ENCODE measurements around the gene KRI1. TPM values are rescaled to one million over a fixed set of nuclear protein-coding genes. Genes with fewer than 3 reads are reported as not detected.
"Not testable (repeated sequence)": the region's sequence is repeated elsewhere in the genome, so short reads cannot be mapped to it uniquely, and the experiment has no call there.

Gene KRI1
- total RNA-seq, 1 donor from 2014 or later, result 64.8 TPM

GRCh38 chr19:10551698-10552301 is 14.0 kb downstream of the KRI1 start:
- intact Hi-C loops (cut with micrococcal nuclease), result no loop called here

- intact Hi-C loops (cut with micrococcal nuclease), result not testable (repeated sequence)
Measured at GRCh38 chr19:10551006-10551405, 14.8 kb downstream of the KRI1 start.

GRCh38 chr19:10550336-10550735 is 15.5 kb downstream of the KRI1 start:
- intact Hi-C loops (cut with micrococcal nuclease), result no loop called here

- intact Hi-C loops (cut with micrococcal nuclease), result no loop called here
Measured at GRCh38 chr19:10549733-10550132, 16.1 kb downstream of the KRI1 start.

GRCh38 chr19:10548746-10549276 is 17.0 kb downstream of the KRI1 start:
- intact Hi-C loops (cut with micrococcal nuclease), result no loop called here

GRCh38 chr19:10546817-10547216 is 19.0 kb downstream of the KRI1 start:
- intact Hi-C loops (cut with micrococcal nuclease), result no loop called here

- intact Hi-C loops (cut with micrococcal nuclease), result no loop called here
Measured at GRCh38 chr19:10544753-10545251, 21.0 kb downstream of the KRI1 start.

- intact Hi-C loops (cut with micrococcal nuclease), result no loop called here
Measured at GRCh38 chr19:10544242-10544752, 21.5 kb downstream of the KRI1 start.

GRCh38 chr19:10543420-10544241 is 22.2 kb downstream of the KRI1 start, which contains the start of gene ATG4D:
Gene ATG4D, plus strand, starts transcription at chr19:10543904. Its CDS starts 187 bp downstream, at chr19:10544091.
- intact Hi-C loops (cut with micrococcal nuclease), result loop anchor here (1.0 kb wide), 4 partner anchors 11 to 64 kb away; no protein-coding TSS in a partner anchor

- intact Hi-C loops (cut with micrococcal nuclease), result loop anchor here (1.0 kb wide), 4 partner anchors 11 to 64 kb away; no protein-coding TSS in a partner anchor
Measured at GRCh38 chr19:10543059-10543419, 22.8 kb downstream of the KRI1 start.

- intact Hi-C loops (cut with micrococcal nuclease), result not testable (repeated sequence)
Measured at GRCh38 chr19:10539016-10539415, 26.8 kb downstream of the KRI1 start.

GRCh38 chr19:10538204-10538983 is 27.4 kb downstream of the KRI1 start:
- intact Hi-C loops (cut with micrococcal nuclease), result no loop called here

- intact Hi-C loops (cut with micrococcal nuclease), result no loop called here
Measured at GRCh38 chr19:10537668-10538067, 28.1 kb downstream of the KRI1 start.

- intact Hi-C loops (cut with micrococcal nuclease), result no loop called here
Measured at GRCh38 chr19:10535613-10536012, 30.2 kb downstream of the KRI1 start.

GRCh38 chr19:10533646-10534386 is 32.0 kb downstream of the KRI1 start:
- intact Hi-C loops (cut with micrococcal nuclease), result no loop called here

GRCh38 chr19:10532457-10532856 is 33.4 kb downstream of the KRI1 start:
- intact Hi-C loops (cut with micrococcal nuclease), result no loop called here

- intact Hi-C loops (cut with micrococcal nuclease), result not testable (repeated sequence)
Measured at GRCh38 chr19:10526887-10527286, 38.9 kb downstream of the KRI1 start.

- intact Hi-C loops (cut with micrococcal nuclease), result no loop called here
Measured at GRCh38 chr19:10525636-10526035, 40.2 kb downstream of the KRI1 start.

GRCh38 chr19:10523135-10523636 is 42.6 kb downstream of the KRI1 start:
- intact Hi-C loops (cut with micrococcal nuclease), result no loop called here

GRCh38 chr19:10521461-10522171 is 44.2 kb downstream of the KRI1 start:
- intact Hi-C loops (cut with micrococcal nuclease), result no loop called here
